BE2C (cell line): ENCODE results near the gene SRSF9.

ENCODE experiments used
- DNase-seq: peaks from one replicate; pipeline ENCODE4 v3.0.0-alpha.2; 2020
- H3K27me3 ChIP-seq: fragments of 250-450 bp; sonication (Bioruptor Pico); 2 replicates; pipeline ENCODE4 v1.5.1; 2020; ENCODE audit warnings: mild to moderate bottlenecking
- H3K36me3 ChIP-seq: fragments of 250-450 bp; sonication (Bioruptor Pico); 2 replicates; pipeline ENCODE4 v1.5.1; 2020; ENCODE audit warnings: mild to moderate bottlenecking
- H3K4me1 ChIP-seq: fragments of 250-450 bp; sonication (Bioruptor Pico); 2 replicates; pipeline ENCODE4 v1.5.1; 2020
- H3K4me3 ChIP-seq: 2 replicates; pipeline ENCODE4 v1.5.1; 2011; ENCODE audit warnings: low read depth, low read length
- H3K9me3 ChIP-seq: fragments of 250-450 bp; sonication (Bioruptor Pico); 2 replicates; pipeline ENCODE4 v1.5.1; 2020
- TF ChIP-seq, protein P1 (sequence below): IDR thresholded peaks from 2 replicates; pipeline ENCODE4 v1.5.1; 2012; ENCODE audit warnings: mild to moderate bottlenecking, low read depth, low read length

The SRSF9 gene

DNA sequence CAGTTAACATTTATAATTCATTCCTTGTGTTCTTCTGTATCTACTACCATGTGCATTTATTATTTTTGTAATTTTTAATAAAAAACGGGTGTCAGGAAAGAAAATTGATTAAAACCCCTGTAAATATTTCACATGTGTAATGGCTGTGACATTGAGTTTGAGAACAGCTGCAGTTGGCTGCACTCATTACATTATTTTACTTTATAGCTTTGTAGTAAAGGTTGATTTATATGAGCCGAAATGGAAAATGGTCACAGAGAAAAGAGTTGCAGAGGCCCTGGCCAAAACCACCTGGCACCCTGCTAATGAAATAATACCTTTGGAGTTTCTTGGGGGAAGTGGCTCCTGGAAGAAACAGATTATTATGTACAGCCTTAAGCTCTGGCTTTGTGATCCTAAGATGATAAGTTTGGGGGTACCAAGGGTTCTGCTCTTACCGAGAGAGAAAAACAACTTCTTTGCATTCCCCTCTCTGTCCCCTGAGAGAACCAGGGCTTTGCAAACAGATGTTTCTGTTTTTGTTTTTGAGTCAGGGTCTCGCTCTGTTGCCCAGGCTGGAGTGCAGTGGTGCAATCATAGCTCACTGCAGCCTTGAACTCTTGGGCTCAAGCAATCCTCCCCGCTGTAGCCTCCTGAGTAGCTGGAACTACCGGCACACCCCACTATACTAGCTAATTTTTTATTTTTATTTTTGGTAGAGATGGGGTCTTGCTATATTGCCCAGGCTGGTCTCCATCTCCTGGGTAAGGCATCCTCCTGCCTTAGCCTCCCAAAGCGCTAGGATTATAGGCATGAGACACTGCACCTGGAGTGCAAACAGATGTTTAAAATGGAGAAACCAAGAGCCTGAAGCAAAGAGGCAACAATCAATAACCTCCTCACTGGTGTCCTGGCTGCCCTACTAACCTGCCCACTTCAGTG, 16.7 kb upstream of the SRSF9 start:
- Histone ChIP-seq H3K9me3 (no peaks in the 10 kb centered on the region), H3K27me3 (no peaks in the 10 kb centered on the region), H3K4me3 (no peak overlapping the region), H3K36me3 (peaks cover 4% of the 10 kb centered on the region), H3K4me1 (peaks cover 10% of the 10 kb centered on the region)
- TF ChIP-seq, protein P1, sequence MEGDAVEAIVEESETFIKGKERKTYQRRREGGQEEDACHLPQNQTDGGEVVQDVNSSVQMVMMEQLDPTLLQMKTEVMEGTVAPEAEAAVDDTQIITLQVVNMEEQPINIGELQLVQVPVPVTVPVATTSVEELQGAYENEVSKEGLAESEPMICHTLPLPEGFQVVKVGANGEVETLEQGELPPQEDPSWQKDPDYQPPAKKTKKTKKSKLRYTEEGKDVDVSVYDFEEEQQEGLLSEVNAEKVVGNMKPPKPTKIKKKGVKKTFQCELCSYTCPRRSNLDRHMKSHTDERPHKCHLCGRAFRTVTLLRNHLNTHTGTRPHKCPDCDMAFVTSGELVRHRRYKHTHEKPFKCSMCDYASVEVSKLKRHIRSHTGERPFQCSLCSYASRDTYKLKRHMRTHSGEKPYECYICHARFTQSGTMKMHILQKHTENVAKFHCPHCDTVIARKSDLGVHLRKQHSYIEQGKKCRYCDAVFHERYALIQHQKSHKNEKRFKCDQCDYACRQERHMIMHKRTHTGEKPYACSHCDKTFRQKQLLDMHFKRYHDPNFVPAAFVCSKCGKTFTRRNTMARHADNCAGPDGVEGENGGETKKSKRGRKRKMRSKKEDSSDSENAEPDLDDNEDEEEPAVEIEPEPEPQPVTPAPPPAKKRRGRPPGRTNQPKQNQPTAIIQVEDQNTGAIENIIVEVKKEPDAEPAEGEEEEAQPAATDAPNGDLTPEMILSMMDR: no peak
- DNase-seq: no peak

DNA sequence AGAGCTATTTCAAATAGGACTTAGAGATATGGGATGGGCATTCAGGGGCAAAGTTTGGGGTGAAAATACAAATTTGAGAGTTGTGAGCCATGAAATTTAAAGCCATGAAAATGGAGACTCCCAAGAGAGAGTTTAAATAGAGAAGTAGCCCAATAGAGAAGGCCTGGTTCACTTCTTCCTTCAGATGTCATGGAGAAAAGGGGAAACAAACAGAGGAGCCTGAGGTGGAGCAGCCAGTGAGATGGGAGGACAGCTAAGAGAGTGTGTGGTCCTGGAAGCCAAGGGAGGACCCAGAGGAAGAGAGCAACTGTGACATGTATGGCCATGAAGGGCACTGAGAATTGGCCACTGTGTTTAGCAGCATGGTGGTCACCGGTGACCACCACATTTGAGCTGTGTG, 14.1 kb upstream of the SRSF9 start:
- Histone ChIP-seq H3K4me3 (no peak overlapping the region), H3K36me3 (peaks cover 4% of the 10 kb centered on the region; the same call in 1 of the 2 replicates), H3K27me3 (no peaks in the 10 kb centered on the region), H3K4me1 (peaks cover 10% of the 10 kb centered on the region), H3K9me3 (no peaks in the 10 kb centered on the region)
- TF ChIP-seq, protein P1: no peak
- no peak for DNase-seq

DNA sequence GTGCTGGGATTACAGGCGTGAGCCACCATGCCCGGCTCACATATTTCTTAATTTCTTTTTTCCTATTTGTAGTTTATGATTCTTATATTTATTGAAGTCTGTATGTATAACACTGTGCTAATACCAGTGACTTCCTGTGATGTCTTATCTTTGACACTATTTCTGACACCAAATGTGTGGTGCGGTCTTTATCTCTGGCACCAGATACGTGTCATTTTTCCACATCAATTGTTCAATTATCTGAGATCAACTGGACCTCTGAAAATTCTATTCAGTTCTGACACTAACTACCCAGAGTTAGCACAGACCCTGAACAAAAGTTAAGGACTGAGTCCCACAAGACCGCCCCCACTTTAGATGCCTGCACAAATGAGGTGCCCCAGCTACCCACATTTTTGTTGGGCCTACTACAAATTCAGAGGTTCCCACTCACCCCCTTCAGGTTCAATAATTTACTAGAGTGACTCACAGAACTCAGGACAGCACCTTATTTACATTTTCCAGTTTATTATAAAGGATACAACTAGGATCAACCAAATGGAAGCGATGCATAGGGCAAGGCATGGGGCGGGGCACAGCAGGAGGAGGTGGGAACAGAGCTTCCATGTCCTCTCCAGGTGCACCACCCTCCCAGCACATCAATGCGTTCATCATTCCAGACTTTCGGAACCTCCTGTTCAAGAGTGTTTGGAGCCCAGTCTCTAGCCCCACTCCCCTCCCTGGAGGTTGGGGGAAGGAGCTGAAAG, 11.6 kb upstream of the SRSF9 start:
- Histone ChIP-seq H3K4me1 (no peaks in the 10 kb centered on the region; the same call in 1 of the 2 replicates), H3K27me3 (no peaks in the 10 kb centered on the region), H3K36me3 (peaks cover 4% of the 10 kb centered on the region; the same call in 1 of the 2 replicates), H3K9me3 (no peaks in the 10 kb centered on the region), H3K4me3 (no peak overlapping the region)
- TF ChIP-seq, protein P1: no peak
- DNase-seq: no peak

DNA sequence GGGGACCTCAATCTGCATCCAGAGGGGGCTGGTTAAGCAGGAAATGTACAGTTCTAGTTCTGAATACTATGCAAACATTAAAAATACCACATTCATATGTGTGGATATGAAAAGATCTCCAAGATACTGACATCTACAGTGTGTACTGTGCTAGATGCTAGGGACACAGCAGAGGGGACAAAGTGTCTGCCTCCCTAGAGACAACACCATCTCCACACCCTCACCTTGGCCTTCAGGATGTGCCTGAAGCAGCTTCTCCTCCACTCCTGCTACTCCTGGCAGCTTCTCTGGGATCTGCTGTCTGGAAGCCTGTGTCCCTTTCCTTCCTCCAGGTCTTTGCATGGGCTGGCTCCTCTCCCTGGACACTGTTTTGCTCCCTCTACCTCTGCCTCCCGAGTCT, 10.7 kb upstream of the SRSF9 start:
- no peak for DNase-seq
- Histone ChIP-seq H3K9me3 (no peaks in the 10 kb centered on the region), H3K4me1 (no peaks in the 10 kb centered on the region), H3K27me3 (no peaks in the 10 kb centered on the region), H3K4me3 (no peak overlapping the region), H3K36me3 (peaks cover 4% of the 10 kb centered on the region; the same call in 1 of the 2 replicates)
- TF ChIP-seq, protein P1: no peak

DNA sequence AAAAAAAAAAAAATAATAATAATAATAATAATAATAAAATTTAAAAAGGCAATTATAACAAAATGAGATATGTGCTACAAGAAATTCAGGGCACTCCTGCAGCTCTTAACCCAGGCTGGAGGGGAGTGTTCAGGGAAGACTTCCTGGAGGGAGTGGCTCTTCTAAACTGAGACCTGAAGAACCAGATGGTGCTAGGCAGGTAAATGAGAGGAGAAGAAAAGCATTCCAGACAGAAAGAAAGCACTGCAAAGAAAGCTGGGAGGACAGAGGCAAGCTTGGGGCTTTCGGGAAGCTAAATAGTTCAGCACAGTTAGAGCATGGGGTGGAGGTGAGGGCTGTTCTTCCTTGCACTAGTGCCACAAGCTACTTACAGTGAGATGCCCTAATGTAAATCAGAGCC, 9.9 kb upstream of the SRSF9 start:
- Histone ChIP-seq H3K36me3 (peaks cover 4% of the 10 kb centered on the region; the same call in 1 of the 2 replicates), H3K4me3 (no peak overlapping the region), H3K9me3 (no peaks in the 10 kb centered on the region)

More for the DNA sequence above, 9.9 kb upstream of the SRSF9 start:
- no peak for DNase-seq
- no peaks in the 10 kb centered on the region; the same call in 1 of the 2 replicates for H3K4me1 ChIP-seq
- no peaks in the 10 kb centered on the region for H3K27me3 ChIP-seq
- TF ChIP-seq, protein P1: no peak
